ENCODE results near the gene AUTS2.
"Not testable (repeated sequence)": the region's sequence is repeated elsewhere in the genome, so short reads cannot be mapped to it uniquely, and the experiment has no call there.

AUTS2 gene

GRCh38 chr7:70641882-70642281 is 1043.6 kb downstream of the AUTS2 start:
- Histone ChIP-seq H3K4me3 (ENCODE audit: low read length) (no peak overlapping the region), H2AFZ (ENCODE audit: low read depth, low read length) (no peak overlapping the region), H3K27me3 (ENCODE audit: insufficient read depth, low read length) (no peaks in the 10 kb centered on the region), H3K36me3 (ENCODE audit: insufficient read depth, low read length) (peaks cover 22% of the 10 kb centered on the region), H3K4me1 (ENCODE audit: insufficient read depth, low read length) (peaks cover 27% of the 10 kb centered on the region), H3K9me3 (ENCODE audit: low read length) (peaks cover 9% of the 10 kb centered on the region)

- H3K27me3 ChIP-seq (ENCODE audit: insufficient read depth, low read length): no peaks in the 10 kb centered on the region
- H3K36me3 ChIP-seq (ENCODE audit: insufficient read depth, low read length): peaks cover 28% of the 10 kb centered on the region
- no peak overlapping the region for H3K4me3 ChIP-seq (ENCODE audit: low read length)
- H3K4me1 ChIP-seq (ENCODE audit: insufficient read depth, low read length): peaks cover 19% of the 10 kb centered on the region
- peaks cover 9% of the 10 kb centered on the region for H3K9me3 ChIP-seq (ENCODE audit: low read length)
- no peak overlapping the region for H2AFZ ChIP-seq (ENCODE audit: low read depth, low read length)
Observed at GRCh38 chr7:70645279-70645678, 1047.0 kb downstream of the AUTS2 start.

- H2AFZ ChIP-seq (ENCODE audit: low read depth, low read length): no peak overlapping the region
- peaks cover 19% of the 10 kb centered on the region for H3K4me1 ChIP-seq (ENCODE audit: insufficient read depth, low read length)
- H3K4me3 ChIP-seq (ENCODE audit: low read length): no peak overlapping the region
- H3K36me3 ChIP-seq (ENCODE audit: insufficient read depth, low read length): peaks cover 32% of the 10 kb centered on the region
- no peaks in the 10 kb centered on the region for H3K27me3 ChIP-seq (ENCODE audit: insufficient read depth, low read length)
- peaks cover 9% of the 10 kb centered on the region for H3K9me3 ChIP-seq (ENCODE audit: low read length)
Observed at GRCh38 chr7:70645876-70646351, 1047.6 kb downstream of the AUTS2 start.

- peaks cover 19% of the 10 kb centered on the region for H3K4me1 ChIP-seq (ENCODE audit: insufficient read depth, low read length)
- H3K4me3 ChIP-seq (ENCODE audit: low read length): no peak overlapping the region
- H3K27me3 ChIP-seq (ENCODE audit: insufficient read depth, low read length): no peaks in the 10 kb centered on the region
- peaks cover 29% of the 10 kb centered on the region for H3K36me3 ChIP-seq (ENCODE audit: insufficient read depth, low read length)
- peaks cover 5% of the 10 kb centered on the region for H3K9me3 ChIP-seq (ENCODE audit: low read length)
- H2AFZ ChIP-seq (ENCODE audit: low read depth, low read length): no peak overlapping the region
Observed at GRCh38 chr7:70646536-70647248, 1048.4 kb downstream of the AUTS2 start.

- no peaks in the 10 kb centered on the region for H3K9me3 ChIP-seq (ENCODE audit: low read length)
- no peaks in the 10 kb centered on the region for H3K27me3 ChIP-seq (ENCODE audit: insufficient read depth, low read length)
- peaks cover 19% of the 10 kb centered on the region for H3K4me1 ChIP-seq (ENCODE audit: insufficient read depth, low read length)
- no peak overlapping the region for H3K4me3 ChIP-seq (ENCODE audit: low read length)
- peaks cover 19% of the 10 kb centered on the region for H3K36me3 ChIP-seq (ENCODE audit: insufficient read depth, low read length)
- no peak overlapping the region for H2AFZ ChIP-seq (ENCODE audit: low read depth, low read length)
Observed at GRCh38 chr7:70647801-70648498, 1049.7 kb downstream of the AUTS2 start.

GRCh38 chr7:70648499-70648861 is 1050.2 kb downstream of the AUTS2 start:
- H3K4me1 ChIP-seq (ENCODE audit: insufficient read depth, low read length): peaks cover 19% of the 10 kb centered on the region
- H2AFZ ChIP-seq (ENCODE audit: low read depth, low read length); H3K4me3 ChIP-seq (ENCODE audit: low read length); H3K9me3 ChIP-seq (ENCODE audit: low read length); H3K27me3 ChIP-seq (ENCODE audit: insufficient read depth, low read length): not testable (repeated sequence)
- H3K36me3 ChIP-seq (ENCODE audit: insufficient read depth, low read length): peaks cover 19% of the 10 kb centered on the region

- Histone ChIP-seq H3K4me1 (ENCODE audit: insufficient read depth, low read length) (peaks cover 17% of the 10 kb centered on the region), H2AFZ (ENCODE audit: low read depth, low read length) (no peak overlapping the region), H3K9me3 (ENCODE audit: low read length) (no peaks in the 10 kb centered on the region), H3K4me3 (ENCODE audit: low read length) (no peak overlapping the region), H3K27me3 (ENCODE audit: insufficient read depth, low read length) (no peaks in the 10 kb centered on the region), H3K36me3 (ENCODE audit: insufficient read depth, low read length) (peaks cover 14% of the 10 kb centered on the region)
Observed at GRCh38 chr7:70649323-70649722, 1051.0 kb downstream of the AUTS2 start.

GRCh38 chr7:70654146-70654545 is 1055.9 kb downstream of the AUTS2 start:
- H3K27me3 ChIP-seq (ENCODE audit: insufficient read depth, low read length): no peaks in the 10 kb centered on the region
- H3K4me1 ChIP-seq (ENCODE audit: insufficient read depth, low read length): peaks cover 15% of the 10 kb centered on the region
- H3K4me3 ChIP-seq (ENCODE audit: low read length): no peak overlapping the region
- no peak overlapping the region for H2AFZ ChIP-seq (ENCODE audit: low read depth, low read length)
- peaks cover 17% of the 10 kb centered on the region for H3K36me3 ChIP-seq (ENCODE audit: insufficient read depth, low read length)
- H3K9me3 ChIP-seq (ENCODE audit: low read length): no peaks in the 10 kb centered on the region

- peaks cover 17% of the 10 kb centered on the region for H3K36me3 ChIP-seq (ENCODE audit: insufficient read depth, low read length)
- no peak overlapping the region for H3K4me3 ChIP-seq (ENCODE audit: low read length)
- H3K27me3 ChIP-seq (ENCODE audit: insufficient read depth, low read length): no peaks in the 10 kb centered on the region
- H2AFZ ChIP-seq (ENCODE audit: low read depth, low read length): no peak overlapping the region
- peaks cover 15% of the 10 kb centered on the region for H3K4me1 ChIP-seq (ENCODE audit: insufficient read depth, low read length)
- H3K9me3 ChIP-seq (ENCODE audit: low read length): no peaks in the 10 kb centered on the region
Observed at GRCh38 chr7:70654979-70655378, 1056.7 kb downstream of the AUTS2 start.

GRCh38 chr7:70655694-70656093 is 1057.4 kb downstream of the AUTS2 start:
- Histone ChIP-seq H3K27me3 (ENCODE audit: insufficient read depth, low read length) (no peaks in the 10 kb centered on the region), H2AFZ (ENCODE audit: low read depth, low read length) (no peak overlapping the region), H3K36me3 (ENCODE audit: insufficient read depth, low read length) (peaks cover 17% of the 10 kb centered on the region), H3K4me1 (ENCODE audit: insufficient read depth, low read length) (peaks cover 15% of the 10 kb centered on the region), H3K4me3 (ENCODE audit: low read length) (no peak overlapping the region), H3K9me3 (ENCODE audit: low read length) (no peaks in the 10 kb centered on the region)

- Histone ChIP-seq H3K9me3 (ENCODE audit: low read length) (no peaks in the 10 kb centered on the region), H3K36me3 (ENCODE audit: insufficient read depth, low read length) (peaks cover 15% of the 10 kb centered on the region), H3K4me1 (ENCODE audit: insufficient read depth, low read length) (peaks cover 15% of the 10 kb centered on the region), H3K4me3 (ENCODE audit: low read length) (no peak overlapping the region), H3K27me3 (ENCODE audit: insufficient read depth, low read length) (no peaks in the 10 kb centered on the region), H2AFZ (ENCODE audit: low read depth, low read length) (no peak overlapping the region)
Observed at GRCh38 chr7:70657571-70657970, 1059.3 kb downstream of the AUTS2 start.

GRCh38 chr7:70657989-70658632 is 1059.8 kb downstream of the AUTS2 start:
- no peaks in the 10 kb centered on the region for H3K9me3 ChIP-seq (ENCODE audit: low read length)
- no peaks in the 10 kb centered on the region for H3K27me3 ChIP-seq (ENCODE audit: insufficient read depth, low read length)
- H3K4me1 ChIP-seq (ENCODE audit: insufficient read depth, low read length): peaks cover 15% of the 10 kb centered on the region
- peaks cover 15% of the 10 kb centered on the region for H3K36me3 ChIP-seq (ENCODE audit: insufficient read depth, low read length)
- no peak overlapping the region for H2AFZ ChIP-seq (ENCODE audit: low read depth, low read length)
- no peak overlapping the region for H3K4me3 ChIP-seq (ENCODE audit: low read length)

- Histone ChIP-seq H3K9me3 (ENCODE audit: low read length) (no peaks in the 10 kb centered on the region), H3K4me3 (ENCODE audit: low read length) (no peak overlapping the region), H3K36me3 (ENCODE audit: insufficient read depth, low read length) (peaks cover 19% of the 10 kb centered on the region), H3K27me3 (ENCODE audit: insufficient read depth, low read length) (no peaks in the 10 kb centered on the region), H3K4me1 (ENCODE audit: insufficient read depth, low read length) (peaks cover 15% of the 10 kb centered on the region), H2AFZ (ENCODE audit: low read depth, low read length) (no peak overlapping the region)
Observed at GRCh38 chr7:70659263-70659662, 1061.0 kb downstream of the AUTS2 start.

All from neuron (in vitro differentiated cells).